HG03432 (cell line): ENCODE data around the gene ALDH1L1.

Experiments used
- ATAC-seq: cut with Tn5 transposase; IDR thresholded peaks from one replicate; pipeline ENCODE4 v1.9.1; 2021; ENCODE audit warnings: mild to moderate bottlenecking, moderate library complexity; ENCODE audit not compliant: unreplicated experiment

ALDH1L1 gene

GRCh38 chr3:126197343-126197742, 17.0 kb upstream of the ALDH1L1 start:
- ATAC-seq = no peak

GRCh38 chr3:126194713-126195305, 14.4 kb upstream of the ALDH1L1 start:
- no peak for ATAC-seq

GRCh38 chr3:126191246-126191645, 10.9 kb upstream of the ALDH1L1 start:
- no peak for ATAC-seq

- ATAC-seq = no peak
Observed at GRCh38 chr3:126187920-126188319, 7.5 kb upstream of the ALDH1L1 start.

- ATAC-seq = no peak
Observed at GRCh38 chr3:126186749-126187148, 6.4 kb upstream of the ALDH1L1 start.

GRCh38 chr3:126186271-126186670, 5.9 kb upstream of the ALDH1L1 start:
- no peak for ATAC-seq

- no peak for ATAC-seq
Observed at GRCh38 chr3:126184465-126185000, 4.1 kb upstream of the ALDH1L1 start.

GRCh38 chr3:126181398-126181725, 976 bp upstream of the ALDH1L1 start:
- ATAC-seq = no peak

- no peak for ATAC-seq
Observed at GRCh38 chr3:126179825-126180476, 435 bp downstream of the ALDH1L1 start.

GRCh38 chr3:126170073-126170777, 10.2 kb downstream of the ALDH1L1 start:
- no peak for ATAC-seq

- ATAC-seq = no peak
Observed at GRCh38 chr3:126167566-126167965, 12.8 kb downstream of the ALDH1L1 start.

- ATAC-seq = no peak
Observed at GRCh38 chr3:126166009-126166408, 14.4 kb downstream of the ALDH1L1 start.

- no peak for ATAC-seq
Observed at GRCh38 chr3:126161309-126161708, 19.1 kb downstream of the ALDH1L1 start.

GRCh38 chr3:126160243-126161210, 19.9 kb downstream of the ALDH1L1 start:
- no peak for ATAC-seq

- no peak for ATAC-seq
Observed at GRCh38 chr3:126159476-126159875, 20.9 kb downstream of the ALDH1L1 start.

GRCh38 chr3:126158912-126159454, 21.4 kb downstream of the ALDH1L1 start:
- ATAC-seq = no peak

GRCh38 chr3:126158016-126158911, 22.1 kb downstream of the ALDH1L1 start:
- ATAC-seq = no peak

- ATAC-seq = no peak
Observed at GRCh38 chr3:126157083-126157768, 23.2 kb downstream of the ALDH1L1 start.

GRCh38 chr3:126156468-126156867, 23.9 kb downstream of the ALDH1L1 start:
- no peak for ATAC-seq
